Karpas-422 (cell line): ENCODE data around the gene GET3. TPM values are rescaled to one million over a fixed set of nuclear protein-coding genes. Genes with fewer than 3 reads are reported as not detected.
"Not testable (repeated sequence)": the region's sequence is repeated elsewhere in the genome, so short reads cannot be mapped to it uniquely, and the experiment has no call there.

Experiments used
- DNase-seq: peaks from one replicate; pipeline ENCODE4 v3.0.0-alpha.2; 2015
- H2AFZ ChIP-seq: fragments of 200-600 bp; sonication (generic); 2 replicates; pipeline ENCODE4 v1.6.1; 2014; ENCODE audit warnings: antibody characterized with exemption, low read length, mixed read lengths
- H3K27ac ChIP-seq: fragments of 200-600 bp; sonication (generic); 2 replicates; pipeline ENCODE4 v1.5.1; 2014; ENCODE audit warnings: mild to moderate bottlenecking, low read length, moderate library complexity
- H3K27me3 ChIP-seq: fragments of 200-600 bp; sonication (generic); 2 replicates; pipeline ENCODE4 v1.6.1; 2014; ENCODE audit warnings: low read length, mixed read lengths
- H3K36me3 ChIP-seq: fragments of 200-600 bp; sonication (generic); 2 replicates; pipeline ENCODE4 v1.6.1; 2014; ENCODE audit warnings: low read length, mixed read lengths; ENCODE audit not compliant: insufficient read depth
- H3K4me1 ChIP-seq: fragments of 200-600 bp; sonication (generic); 2 replicates; pipeline ENCODE4 v1.6.1; 2014; ENCODE audit warnings: mild to moderate bottlenecking, low read length, mixed read lengths
- H3K4me2 ChIP-seq: fragments of 200-600 bp; sonication (generic); 2 replicates; pipeline ENCODE4 v1.6.1; 2014; ENCODE audit warnings: low read length, low read depth, mild to moderate bottlenecking; ENCODE audit not compliant: poor library complexity, severe bottlenecking
- H3K4me3 ChIP-seq: fragments of 200-600 bp; sonication (generic); 2 replicates; pipeline ENCODE4 v1.5.1; 2014; ENCODE audit warnings: mild to moderate bottlenecking, antibody characterized with exemption, low read length, mixed read lengths
- H3K79me2 ChIP-seq: fragments of 200-600 bp; sonication (generic); 2 replicates; pipeline ENCODE4 v1.6.1; 2014; ENCODE audit warnings: mild to moderate bottlenecking, low read length, mixed read lengths
- H3K9ac ChIP-seq: fragments of 200-600 bp; sonication (generic); 2 replicates; pipeline ENCODE4 v1.6.0; 2014; ENCODE audit warnings: low read length
- H3K9me2 ChIP-seq: fragments of 200-600 bp; sonication (generic), shearing (Covaris generic); replicated peaks from 2 replicates; pipeline ENCODE4 v1.6.0; 2014; ENCODE audit warnings: mild to moderate bottlenecking, low read length, moderate library complexity; ENCODE audit not compliant: insufficient read depth
- H3K9me3 ChIP-seq: fragments of 300-700, 200-600 bp; sonication (generic); 2 replicates; pipeline ENCODE4 v1.6.1; 2014; ENCODE audit warnings: low read length, mixed read lengths
- H4K20me1 ChIP-seq: fragments of 200-600 bp; sonication (generic); 2 replicates; pipeline ENCODE4 v1.6.1; 2014; ENCODE audit warnings: mild to moderate bottlenecking, antibody characterized with exemption, low read length, low read depth; ENCODE audit not compliant: insufficient read depth
- small RNA-seq: library from RNA; depleted of rRNA; stranded (forward); fragments of <200 nt; gene quantifications from one replicate; pipeline ENCODE3, GENCODE V24; 2014
- total RNA-seq: library from RNA; depleted of rRNA; stranded (reverse); fragments of >200 nt; shearing (Covaris generic); gene quantifications from 2 replicates; pipeline ENCODE4 v1.2.3, GENCODE V29; 2014; ENCODE audit warnings: low replicate concordance; rRNA removed

Gene GET3
- total RNA-seq, 1 experiment from 2014 or later: 42.3 TPM

GRCh38 chr19:12796146-12797071 lies 59.1 kb downstream of the GET3 start:
- H3K9me2 ChIP-seq: no peaks in the 10 kb centered on the region
- peak overlapping the region; percentile 2 for H3K4me2 ChIP-seq
- peaks cover 34% of the 10 kb centered on the region for H3K4me1 ChIP-seq
- peaks cover 6% of the 10 kb centered on the region for H3K36me3 ChIP-seq
- peaks cover 36% of the 10 kb centered on the region for H3K79me2 ChIP-seq
- H2AFZ ChIP-seq: no peak overlapping the region
- peaks cover 5% of the 10 kb centered on the region; the same call in 1 of the 2 replicates for H4K20me1 ChIP-seq
- peak overlapping the region; percentile 14; the same call in 1 of the 2 replicates for H3K9ac ChIP-seq
- no peaks in the 10 kb centered on the region for H3K27me3 ChIP-seq
- peak; percentile 92 for DNase-seq
- H3K4me3 ChIP-seq: no peak overlapping the region
- 0 out of 2 replicates have a peak overlapping the region, but pooled peaks have one; percentile 12 for H3K27ac ChIP-seq
- no peaks in the 10 kb centered on the region for H3K9me3 ChIP-seq

GRCh38 chr19:12797141-12797587 lies 59.9 kb downstream of the GET3 start:
- Histone ChIP-seq H3K27me3 (no peaks in the 10 kb centered on the region), H3K9me2 (no peaks in the 10 kb centered on the region), H3K4me1 (peaks cover 38% of the 10 kb centered on the region), H3K79me2 (peaks cover 31% of the 10 kb centered on the region), H3K4me3 (no peak overlapping the region), H2AFZ (no peak overlapping the region), H4K20me1 (peaks cover 5% of the 10 kb centered on the region; the same call in 1 of the 2 replicates), H3K4me2 (no peak overlapping the region), H3K9ac (no peak overlapping the region), H3K36me3 (peaks cover 6% of the 10 kb centered on the region), H3K27ac (no peak overlapping the region), H3K9me3 (no peaks in the 10 kb centered on the region)
- DNase-seq: peak; percentile 58

- H3K4me2 ChIP-seq, H3K9ac ChIP-seq, H3K9me3 ChIP-seq, H3K27me3 ChIP-seq, H3K9me2 ChIP-seq, H3K4me3 ChIP-seq, H3K36me3 ChIP-seq, DNase-seq, H4K20me1 ChIP-seq, H3K27ac ChIP-seq, H2AFZ ChIP-seq: not testable (repeated sequence)
- Histone ChIP-seq H3K79me2 (peaks cover 28% of the 10 kb centered on the region), H3K4me1 (peaks cover 43% of the 10 kb centered on the region)
Observed at GRCh38 chr19:12797607-12798006, 60.3 kb downstream of the GET3 start.

Small RNA genes within 50 kb of the gene (small RNA-seq; reads per million reads assigned to genes)
- not detected for gene MIR5684
- 14.2 reads per million, percentile 94 among the genes with 10 or more reads in this experiment for gene SNORD41

Other genes starting within 250 kb of the GET3 start
- 7.3 and 9.4 TPM in 2 replicates for gene ZNF564, start 186.0 kb upstream of the GET3 start, total RNA-seq
- gene ZNF490, start 126.7 kb upstream of the GET3 start, total RNA-seq: 13.2 and 14.2 TPM in 2 replicates
- gene ZNF791, start 126.6 kb upstream of the GET3 start, total RNA-seq: 14.4 and 21.4 TPM in 2 replicates
- 77.2 and 94.3 TPM in 2 replicates for gene MAN2B1, start 70.8 kb upstream of the GET3 start, total RNA-seq
- 13.3 and 16.5 TPM in 2 replicates for gene WDR83, start 70.7 kb upstream of the GET3 start, total RNA-seq
- 62.2 and 90.8 TPM in 2 replicates for gene DHPS, start 55.6 kb upstream of the GET3 start, total RNA-seq
- gene GNG14, start 49.5 kb upstream of the GET3 start, total RNA-seq: not detected in 2 replicates
- 2.1 and 12.8 TPM in 2 replicates for gene FBXW9, start 40.9 kb upstream of the GET3 start, total RNA-seq
- gene TNPO2, start 13.6 kb upstream of the GET3 start, total RNA-seq: 26.1 and 40.7 TPM in 2 replicates
- gene TRIR, start 2.8 kb upstream of the GET3 start, total RNA-seq: 147 and 332 TPM in 2 replicates
- gene BEST2, start 14.3 kb downstream of the GET3 start, total RNA-seq: not detected in 2 replicates
- gene HOOK2, start 38.1 kb downstream of the GET3 start, total RNA-seq: 7.6 and 21.2 TPM in 2 replicates
- 60.0 and 156 TPM in 2 replicates for gene JUNB, start 54.0 kb downstream of the GET3 start, total RNA-seq
- 372 and 566 TPM in 2 replicates for gene PRDX2, start 64.3 kb downstream of the GET3 start, total RNA-seq
- 9.0 TPM in 1 of 2 replicates, not detected in the other for gene THSD8, start 64.6 kb downstream of the GET3 start, total RNA-seq
- gene RNASEH2A, start 69.1 kb downstream of the GET3 start, total RNA-seq: 37.8 and 48.4 TPM in 2 replicates
- gene RTBDN, start 97.1 kb downstream of the GET3 start, total RNA-seq: not detected in 2 replicates
- gene MAST1, start 101.0 kb downstream of the GET3 start, total RNA-seq: 0.48 and 3.3 TPM in 2 replicates
- gene DNASE2, start 144.0 kb downstream of the GET3 start, total RNA-seq: 47.1 and 61.3 TPM in 2 replicates
- not detected in 2 replicates for gene KLF1, start 149.7 kb downstream of the GET3 start, total RNA-seq
- 24.9 and 32.8 TPM in 2 replicates for gene GCDH, start 153.7 kb downstream of the GET3 start, total RNA-seq
- 0.22 and 2.5 TPM in 2 replicates for gene SYCE2, start 181.8 kb downstream of the GET3 start, total RNA-seq
- gene FARSA, start 196.2 kb downstream of the GET3 start, total RNA-seq: 59.7 and 92.6 TPM in 2 replicates
- 547 and 681 TPM in 2 replicates for gene CALR, start 201.1 kb downstream of the GET3 start, total RNA-seq
- gene RAD23A, start 208.4 kb downstream of the GET3 start, total RNA-seq: 130 and 144 TPM in 2 replicates
- gene GADD45GIP1, start 219.7 kb downstream of the GET3 start, total RNA-seq: 23.2 and 66.6 TPM in 2 replicates
- gene DAND5, start 232.1 kb downstream of the GET3 start, total RNA-seq: 0.52 TPM in 1 of 2 replicates, not detected in the other